ENCODE data around the gene GRK3.
A peak's percentile ranks its signal among the peaks of the same experiment; 100 is the strongest.
"Not testable (repeated sequence)": the region's sequence is repeated elsewhere in the genome, so short reads cannot be mapped to it uniquely, and the experiment has no call there.

The GRK3 gene

GRCh38 chr22:25564320-25564978, at the start of gene GRK3:
GRK3 (plus strand) TSS chr22:25564675; CDS start chr22:25565041, 366 bp downstream.
- peak; percentile 48 for DNase-seq

- DNase-seq = no peak
These were observed 46.3 kb upstream of the GRK3 start for GRCh38 chr22:25518000-25518663.

GRCh38 chr22:25525376-25525775, 39.1 kb upstream of the GRK3 start:
- no peak for DNase-seq

GRCh38 chr22:25525804-25526584, 38.5 kb upstream of the GRK3 start:
- DNase-seq = not testable (repeated sequence)

GRCh38 chr22:25527016-25527415, 37.5 kb upstream of the GRK3 start:
- not testable (repeated sequence) for DNase-seq

GRCh38 chr22:25528068-25528467, 36.4 kb upstream of the GRK3 start:
- DNase-seq = not testable (repeated sequence)

GRCh38 chr22:25529059-25529458, 35.4 kb upstream of the GRK3 start:
- DNase-seq = not testable (repeated sequence)

GRCh38 chr22:25529541-25530137, 34.8 kb upstream of the GRK3 start:
- not testable (repeated sequence) for DNase-seq

- not testable (repeated sequence) for DNase-seq
These were observed 32.8 kb upstream of the GRK3 start for GRCh38 chr22:25531677-25532076.

GRCh38 chr22:25534724-25535123, 29.8 kb upstream of the GRK3 start:
- DNase-seq = no peak

- no peak for DNase-seq
These were observed 27.9 kb upstream of the GRK3 start for GRCh38 chr22:25536589-25536988.

GRCh38 chr22:25540166-25540907, 24.1 kb upstream of the GRK3 start:
- no peak for DNase-seq

- no peak for DNase-seq
These were observed 23.4 kb upstream of the GRK3 start for GRCh38 chr22:25540908-25541660.

GRCh38 chr22:25542191-25542590, 22.3 kb upstream of the GRK3 start:
- no peak for DNase-seq

GRCh38 chr22:25542720-25543402, 21.6 kb upstream of the GRK3 start:
- DNase-seq = no peak

GRCh38 chr22:25545146-25545545, 19.3 kb upstream of the GRK3 start:
- DNase-seq = no peak

- DNase-seq = no peak
These were observed 18.8 kb upstream of the GRK3 start for GRCh38 chr22:25545672-25546071.

- no peak for DNase-seq
These were observed 18.2 kb upstream of the GRK3 start for GRCh38 chr22:25546242-25546641.

- DNase-seq = no peak
These were observed 17.7 kb upstream of the GRK3 start for GRCh38 chr22:25546751-25547150.

GRCh38 chr22:25548866-25549464, 15.5 kb upstream of the GRK3 start:
- no peak for DNase-seq

- DNase-seq = no peak
These were observed 13.1 kb upstream of the GRK3 start for GRCh38 chr22:25551396-25551795.
